ENCODE measurements around the gene TNIP1.

Gene TNIP1

GRCh38 chr5:151051066-151051930 is 29.5 kb downstream of the TNIP1 start:
- Histone ChIP-seq H3K9me3 (ENCODE audit: insufficient read depth, low read depth, low read length) (peaks cover 2% of the 10 kb centered on the region), H3K23ac (ENCODE audit: low read length) (no peak overlapping the region), H3K18ac (ENCODE audit: low read length) (no peak overlapping the region), H3K79me1 (ENCODE audit: low read length) (no peaks in the 10 kb centered on the region), H2BK120ac (ENCODE audit: insufficient read depth, low read length, poor library complexity) (no peak overlapping the region), H3K27me3 (ENCODE audit: insufficient read depth, low read length) (no peaks in the 10 kb centered on the region), H3K4me3 (ENCODE audit: low read depth, low read length) (no peak overlapping the region), H3K36me3 (ENCODE audit: control insufficient read depth in 1 of 2, insufficient read depth in 2 of 2, low read length in 2 of 2) (peaks cover 23 to 47% of the 10 kb centered on the region in 2 experiments), H2BK12ac (ENCODE audit: low read length) (no peak overlapping the region), H3K4me2 (ENCODE audit: low read length) (no peak overlapping the region), H3K27ac (ENCODE audit: low read depth, low read length) (no peak overlapping the region), H3K79me2 (ENCODE audit: control insufficient read depth, insufficient read depth, low read length, poor library complexity) (no peaks in the 10 kb centered on the region), H4K91ac (ENCODE audit: low read depth, low read length) (no peak overlapping the region), H3K4me1 (ENCODE audit: control insufficient read depth in 1 of 2, insufficient read depth in 2 of 2, low read length in 2 of 2) (no peaks in the 10 kb centered on the region), H2AFZ (ENCODE audit: insufficient read depth, low read length, poor library complexity) (no peak overlapping the region), H2BK5ac (ENCODE audit: low read depth, low read length, poor library complexity) (no peak overlapping the region), H4K12ac (ENCODE audit: low read depth, low read length) (no peak overlapping the region), H2AK5ac (ENCODE audit: low read length) (no peak overlapping the region), H3K9ac (ENCODE audit: low read length) (no peak overlapping the region), H3K4ac (ENCODE audit: low read depth, low read length) (no peak overlapping the region), H3K14ac (ENCODE audit: low read length) (no peak overlapping the region), H4K8ac (ENCODE audit: low read depth, low read length) (no peak overlapping the region)
- WGBS (ENCODE audit: extremely low coverage, insufficient coverage, insufficient read length) = no CpG with 5 or more reads among the region's 6 CpGs
- peak; percentile 74 to 88 for DNase-seq

- no peak overlapping the region for H3K27ac ChIP-seq (ENCODE audit: low read depth, low read length)
- no peak overlapping the region for H2AK5ac ChIP-seq (ENCODE audit: low read length)
- H3K18ac ChIP-seq (ENCODE audit: low read length) = no peak overlapping the region
- no peaks in the 10 kb centered on the region for H3K27me3 ChIP-seq (ENCODE audit: insufficient read depth, low read length)
- no peak overlapping the region for H3K14ac ChIP-seq (ENCODE audit: low read length)
- H2BK120ac ChIP-seq (ENCODE audit: insufficient read depth, low read length, poor library complexity) = no peak overlapping the region
- no peak overlapping the region for H3K4ac ChIP-seq (ENCODE audit: low read depth, low read length)
- H3K9me3 ChIP-seq (ENCODE audit: insufficient read depth, low read depth, low read length) = no peaks in the 10 kb centered on the region
- no peak overlapping the region for H4K8ac ChIP-seq (ENCODE audit: low read depth, low read length)
- H3K4me2 ChIP-seq (ENCODE audit: low read length) = no peak overlapping the region
- DNase-seq = peak in 1 of 2 donors; percentile 49
- no peak overlapping the region for H3K4me3 ChIP-seq (ENCODE audit: low read depth, low read length)
- H4K91ac ChIP-seq (ENCODE audit: low read depth, low read length) = no peak overlapping the region
- H2BK5ac ChIP-seq (ENCODE audit: low read depth, low read length, poor library complexity) = no peak overlapping the region
- no peak overlapping the region for H2AFZ ChIP-seq (ENCODE audit: insufficient read depth, low read length, poor library complexity)
- H4K12ac ChIP-seq (ENCODE audit: low read depth, low read length) = no peak overlapping the region
- no peaks in the 10 kb centered on the region for H3K79me2 ChIP-seq (ENCODE audit: control insufficient read depth, insufficient read depth, low read length, poor library complexity)
- no peak overlapping the region for H3K23ac ChIP-seq (ENCODE audit: low read length)
- H3K36me3 ChIP-seq (ENCODE audit: control insufficient read depth in 1 of 2, insufficient read depth in 2 of 2, low read length in 2 of 2) = peaks cover 28 to 39% of the 10 kb centered on the region in 2 experiments
- no peak overlapping the region for H3K9ac ChIP-seq (ENCODE audit: low read length)
- no CpG with 5 or more reads among the region's 7 CpGs for WGBS (ENCODE audit: extremely low coverage, insufficient coverage, insufficient read length)
- no peaks in the 10 kb centered on the region for H3K4me1 ChIP-seq (ENCODE audit: control insufficient read depth in 1 of 2, insufficient read depth in 2 of 2, low read length in 2 of 2)
- no peaks in the 10 kb centered on the region for H3K79me1 ChIP-seq (ENCODE audit: low read length)
- H2BK12ac ChIP-seq (ENCODE audit: low read length) = no peak overlapping the region
Measured at GRCh38 chr5:151048526-151048925, 32.3 kb downstream of the TNIP1 start.

- Histone ChIP-seq H3K4ac (ENCODE audit: low read depth, low read length) (no peak overlapping the region), H3K36me3 (ENCODE audit: control insufficient read depth in 1 of 2, insufficient read depth in 2 of 2, low read length in 2 of 2) (peaks cover 28 to 38% of the 10 kb centered on the region in 2 experiments), H3K9ac (ENCODE audit: low read length) (no peak overlapping the region), H4K91ac (ENCODE audit: low read depth, low read length) (no peak overlapping the region), H3K14ac (ENCODE audit: low read length) (no peak overlapping the region), H3K27ac (ENCODE audit: low read depth, low read length) (no peak overlapping the region), H4K8ac (ENCODE audit: low read depth, low read length) (no peak overlapping the region), H3K79me1 (ENCODE audit: low read length) (no peaks in the 10 kb centered on the region), H2AK5ac (ENCODE audit: low read length) (no peak overlapping the region), H3K4me2 (ENCODE audit: low read length) (no peak overlapping the region), H3K4me3 (ENCODE audit: low read depth, low read length) (no peak overlapping the region), H2BK5ac (ENCODE audit: low read depth, low read length, poor library complexity) (no peak overlapping the region), H3K79me2 (ENCODE audit: control insufficient read depth, insufficient read depth, low read length, poor library complexity) (no peaks in the 10 kb centered on the region), H2AFZ (ENCODE audit: insufficient read depth, low read length, poor library complexity) (no peak overlapping the region), H3K18ac (ENCODE audit: low read length) (no peak overlapping the region), H3K23ac (ENCODE audit: low read length) (no peak overlapping the region), H2BK120ac (ENCODE audit: insufficient read depth, low read length, poor library complexity) (no peak overlapping the region), H4K12ac (ENCODE audit: low read depth, low read length) (no peak overlapping the region), H3K27me3 (ENCODE audit: insufficient read depth, low read length) (no peaks in the 10 kb centered on the region), H3K9me3 (ENCODE audit: insufficient read depth, low read depth, low read length) (no peaks in the 10 kb centered on the region), H2BK12ac (ENCODE audit: low read length) (no peak overlapping the region), H3K4me1 (ENCODE audit: control insufficient read depth in 1 of 2, insufficient read depth in 2 of 2, low read length in 2 of 2) (peaks cover 0 to under 1% of the 10 kb centered on the region in 2 experiments)
- DNase-seq = no peak
- WGBS (ENCODE audit: extremely low coverage, insufficient coverage, insufficient read length) = no CpG with 5 or more reads among the region's 13 CpGs
Measured at GRCh38 chr5:151047814-151048425, 32.9 kb downstream of the TNIP1 start.

GRCh38 chr5:151042453-151043093 is 38.3 kb downstream of the TNIP1 start:
- Histone ChIP-seq H3K18ac (ENCODE audit: low read length) (no peak overlapping the region), H3K4me2 (ENCODE audit: low read length) (no peak overlapping the region), H3K79me1 (ENCODE audit: low read length) (no peaks in the 10 kb centered on the region), H2AFZ (ENCODE audit: insufficient read depth, low read length, poor library complexity) (no peak overlapping the region), H3K23ac (ENCODE audit: low read length) (no peak overlapping the region), H2BK5ac (ENCODE audit: low read depth, low read length, poor library complexity) (no peak overlapping the region), H3K4me3 (ENCODE audit: low read depth, low read length) (no peak overlapping the region), H3K27ac (ENCODE audit: low read depth, low read length) (no peak overlapping the region), H3K36me3 (ENCODE audit: control insufficient read depth in 1 of 2, insufficient read depth in 2 of 2, low read length in 2 of 2) (peaks cover 38 to 43% of the 10 kb centered on the region in 2 experiments), H3K4me1 (ENCODE audit: control insufficient read depth in 1 of 2, insufficient read depth in 2 of 2, low read length in 2 of 2) (peaks cover 12 to 15% of the 10 kb centered on the region in 2 experiments), H3K4ac (ENCODE audit: low read depth, low read length) (no peak overlapping the region), H3K27me3 (ENCODE audit: insufficient read depth, low read length) (no peaks in the 10 kb centered on the region), H4K8ac (ENCODE audit: low read depth, low read length) (no peak overlapping the region), H4K12ac (ENCODE audit: low read depth, low read length) (no peak overlapping the region), H2AK5ac (ENCODE audit: low read length) (no peak overlapping the region), H3K9ac (ENCODE audit: low read length) (no peak overlapping the region), H3K9me3 (ENCODE audit: insufficient read depth, low read depth, low read length) (no peaks in the 10 kb centered on the region), H2BK120ac (ENCODE audit: insufficient read depth, low read length, poor library complexity) (no peak overlapping the region), H4K91ac (ENCODE audit: low read depth, low read length) (no peak overlapping the region), H3K14ac (ENCODE audit: low read length) (no peak overlapping the region), H2BK12ac (ENCODE audit: low read length) (no peak overlapping the region), H3K79me2 (ENCODE audit: control insufficient read depth, insufficient read depth, low read length, poor library complexity) (no peaks in the 10 kb centered on the region)
- no peak for DNase-seq
- WGBS (ENCODE audit: extremely low coverage, insufficient coverage, insufficient read length) = no CpG with 5 or more reads among the region's 12 CpGs

Data from trophoblast cell (in vitro differentiated cells and primary cell).